Activated effector memory CD4-positive, alpha-beta T cell treated with anti-CD3 and anti-CD28 coated beads, Interleukin-2, amount 50 U/mL, for 16 hours (primary cell): Measurements from ENCODE around the gene MAP3K2.

Experiments
- DNase-seq: peaks from one replicate; pipeline ENCODE4 v3.0.0-alpha.2; 2020

MAP3K2 gene

DNA sequence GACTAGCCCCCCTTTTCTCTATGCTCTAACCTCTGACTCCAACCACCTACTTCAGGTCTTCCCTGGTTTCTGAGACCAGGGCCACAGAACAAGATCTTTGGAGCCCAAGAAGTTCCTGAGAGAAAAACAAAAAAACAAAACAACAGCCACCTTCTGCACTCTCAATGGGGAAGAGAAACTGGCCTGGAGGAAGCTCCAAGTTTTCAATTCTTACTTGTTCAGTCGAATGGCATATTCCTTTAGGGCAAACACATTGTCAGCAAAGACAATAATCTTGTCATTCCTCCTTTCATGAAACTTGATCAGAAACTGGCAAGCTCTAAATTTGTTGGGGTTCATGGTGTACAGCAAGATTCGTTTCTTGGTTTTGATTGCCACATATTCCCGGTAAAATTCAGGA is 108.8 kb downstream of the MAP3K2 start:
- DNase-seq: no peak

DNA sequence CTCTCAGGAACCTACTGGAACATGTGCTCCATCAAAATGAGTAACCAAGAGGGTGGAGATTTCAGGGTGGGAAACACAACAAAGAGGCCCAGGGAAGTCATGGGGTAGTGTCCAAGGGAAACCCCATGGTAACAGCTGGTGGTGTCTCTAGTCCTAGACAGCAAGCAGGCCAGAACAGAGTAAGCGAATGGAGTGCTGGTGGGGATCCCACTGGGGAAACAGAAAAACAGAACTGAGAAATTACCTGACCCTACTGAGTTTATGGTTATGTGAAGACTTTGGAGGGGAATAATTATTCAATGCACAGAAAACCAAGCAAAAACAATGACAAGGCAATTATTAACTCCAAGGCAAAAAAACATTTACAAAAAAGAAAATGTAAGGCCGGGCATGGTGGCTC is 110.7 kb downstream of the MAP3K2 start:
- no peak for DNase-seq

DNA sequence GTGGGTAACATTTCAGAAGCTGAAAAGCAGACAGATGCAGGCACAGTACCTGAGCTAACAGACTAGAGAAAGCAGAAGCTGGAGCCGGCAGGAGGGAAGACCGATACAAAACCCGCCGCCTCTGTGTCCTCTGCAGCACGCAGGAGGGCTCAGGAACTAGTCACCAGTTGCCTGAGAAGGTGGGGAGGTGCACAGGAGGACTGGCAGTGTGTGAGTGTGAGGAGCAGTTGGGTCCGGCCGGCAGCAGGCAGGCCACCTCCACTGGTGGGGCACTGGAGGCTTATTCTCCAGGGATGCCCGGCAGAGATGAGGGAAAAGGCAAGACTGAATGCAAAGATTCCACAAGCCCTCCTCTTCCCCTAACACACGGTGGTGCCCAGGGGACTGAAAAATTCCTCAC is 112.0 kb downstream of the MAP3K2 start:
- DNase-seq: no peak

DNA sequence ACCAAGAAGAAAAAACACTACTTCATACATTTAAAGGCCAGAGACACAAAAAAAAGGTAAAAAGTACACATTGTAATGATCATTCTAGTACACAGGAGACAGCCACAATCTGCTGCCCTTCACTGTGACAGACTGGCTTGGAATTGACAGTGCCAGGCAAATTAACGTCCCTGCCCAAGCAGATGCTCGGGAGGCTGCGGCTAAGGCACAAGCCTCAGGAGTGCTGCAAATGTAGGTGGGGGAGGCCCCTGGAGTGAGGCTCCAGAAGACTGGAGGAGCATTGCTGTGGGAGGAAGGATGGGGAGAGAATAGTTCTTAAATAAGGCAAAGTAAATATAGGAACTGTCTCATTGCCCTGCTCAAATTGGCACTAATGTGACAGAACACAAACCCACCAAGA is 112.4 kb downstream of the MAP3K2 start:
- no peak for DNase-seq

DNA sequence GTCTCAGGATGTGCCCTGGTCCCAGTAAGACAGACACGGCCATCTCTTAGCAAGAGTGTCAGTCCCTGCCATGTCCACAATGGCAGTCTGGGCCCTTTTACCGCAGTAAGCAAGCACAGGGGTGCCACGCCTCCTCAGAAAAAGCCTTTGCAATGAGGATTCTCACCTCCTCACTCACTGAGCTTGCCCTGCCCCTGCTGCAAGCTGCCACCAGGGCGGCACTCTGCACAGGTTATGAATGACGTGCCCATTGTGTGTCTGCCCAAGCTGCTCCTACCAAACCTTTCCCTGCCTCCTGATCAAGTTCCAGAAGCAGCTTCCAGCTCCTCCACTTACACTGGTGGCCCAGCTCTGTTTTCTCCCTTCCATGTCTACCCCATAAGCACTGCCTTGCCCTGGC is 117.1 kb downstream of the MAP3K2 start:
- no peak for DNase-seq

DNA sequence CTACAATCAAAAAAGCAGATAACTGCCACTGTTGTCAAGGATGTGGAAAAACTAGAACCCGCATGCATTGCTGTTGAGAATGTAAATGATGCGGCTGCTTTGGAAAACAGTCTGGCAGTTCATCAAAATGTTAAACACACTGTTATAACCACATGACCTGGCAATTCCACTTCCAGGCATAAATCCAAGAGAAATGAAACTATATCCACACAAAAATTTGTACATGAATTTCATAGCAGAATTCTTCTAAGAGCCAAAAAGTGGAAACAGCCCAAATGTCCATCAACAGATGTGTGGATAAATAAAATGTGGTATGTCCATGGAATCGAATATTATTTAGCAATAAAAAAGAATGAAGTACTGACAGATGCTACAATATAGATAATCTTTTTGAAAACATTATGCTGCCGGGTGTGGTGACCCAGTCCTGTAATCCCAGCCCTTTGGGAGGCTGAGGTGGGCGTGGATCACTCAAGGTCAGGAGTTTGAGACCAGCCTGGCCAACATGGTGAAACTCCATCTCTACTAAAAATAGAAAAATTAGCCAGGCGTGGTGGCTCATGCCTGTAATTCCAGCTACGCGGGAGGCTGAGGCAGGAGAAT is 125.9 kb downstream of the MAP3K2 start:
- DNase-seq: no peak

DNA sequence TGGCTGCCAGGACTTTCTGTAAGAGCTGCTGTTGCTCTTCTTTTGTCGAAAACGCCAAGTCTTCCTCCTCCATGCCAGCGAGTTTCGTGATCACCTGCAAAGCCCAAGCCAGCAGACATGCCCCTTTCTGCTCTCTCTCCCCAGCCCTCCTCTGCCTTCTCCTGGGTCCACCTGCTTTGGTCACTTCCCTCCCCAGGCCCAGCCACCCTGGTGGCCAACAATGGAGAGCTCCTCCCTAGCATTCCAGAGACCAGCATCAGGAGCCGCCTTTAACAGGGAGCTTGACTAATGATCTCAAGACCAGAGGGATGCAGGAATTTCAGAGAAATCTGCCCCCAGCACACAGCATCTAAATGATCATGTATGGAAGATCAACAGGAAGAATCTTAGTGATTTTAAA is 128.4 kb downstream of the MAP3K2 start:
- DNase-seq: no peak

DNA sequence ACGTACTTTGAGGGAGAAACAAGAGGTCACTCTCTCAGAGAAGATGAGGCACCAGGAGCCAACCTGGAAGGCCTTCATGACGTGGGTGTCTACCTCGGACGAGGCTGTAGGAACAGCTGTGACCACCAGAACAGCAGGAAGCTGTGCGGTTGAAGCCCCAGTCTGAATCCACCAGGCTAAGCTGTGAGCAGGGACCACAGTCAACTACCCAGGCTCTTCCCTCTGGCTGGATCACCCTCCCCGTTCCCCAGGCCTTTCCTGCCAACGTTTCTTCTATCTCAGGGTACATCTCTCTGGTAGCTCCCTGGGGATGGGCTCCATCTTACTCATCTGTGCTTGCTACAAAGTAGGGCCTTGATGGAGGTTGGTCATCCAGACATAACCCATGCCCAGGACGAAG is 130.9 kb downstream of the MAP3K2 start:
- DNase-seq: no peak

DNA sequence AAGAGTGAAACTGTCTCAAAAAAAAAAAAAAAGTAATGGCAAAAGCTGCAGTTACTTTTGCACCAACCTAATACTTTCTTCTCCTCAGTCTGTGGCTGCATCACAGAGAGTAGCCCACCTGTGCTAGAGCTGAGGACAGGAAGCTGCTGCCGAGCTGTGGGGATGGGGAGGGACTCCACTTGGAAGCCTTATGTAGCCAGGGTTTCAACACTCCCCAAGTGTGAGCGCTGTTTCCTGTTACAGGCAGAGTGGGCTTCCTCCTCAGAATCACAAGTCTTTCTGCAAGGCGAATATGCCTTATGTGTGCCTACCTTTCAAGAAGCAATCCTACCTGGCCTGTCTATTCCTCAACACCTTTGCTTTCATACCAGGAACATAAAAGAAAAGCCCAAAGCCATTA is 131.4 kb downstream of the MAP3K2 start:
- no peak for DNase-seq

DNA sequence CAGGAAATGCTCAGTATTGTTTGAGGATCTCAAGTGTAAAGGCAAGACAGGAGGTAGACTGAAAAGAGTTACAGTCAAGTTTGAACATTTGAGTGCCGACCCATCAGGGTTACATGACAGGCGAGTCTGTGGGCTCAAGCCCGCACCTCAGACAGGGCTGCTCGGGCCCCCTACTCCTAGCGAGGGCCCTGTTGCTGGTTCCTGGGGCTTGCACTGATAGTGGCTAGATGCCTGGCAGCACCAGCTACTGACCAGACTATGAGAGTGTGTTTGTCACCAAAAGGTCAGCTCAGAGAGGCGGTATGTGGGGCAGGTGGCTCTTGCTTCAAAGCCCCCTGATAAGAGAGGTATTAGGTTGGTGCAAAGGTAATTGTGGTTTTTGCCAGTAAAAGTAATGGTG is 132.1 kb downstream of the MAP3K2 start:
- no peak for DNase-seq

DNA sequence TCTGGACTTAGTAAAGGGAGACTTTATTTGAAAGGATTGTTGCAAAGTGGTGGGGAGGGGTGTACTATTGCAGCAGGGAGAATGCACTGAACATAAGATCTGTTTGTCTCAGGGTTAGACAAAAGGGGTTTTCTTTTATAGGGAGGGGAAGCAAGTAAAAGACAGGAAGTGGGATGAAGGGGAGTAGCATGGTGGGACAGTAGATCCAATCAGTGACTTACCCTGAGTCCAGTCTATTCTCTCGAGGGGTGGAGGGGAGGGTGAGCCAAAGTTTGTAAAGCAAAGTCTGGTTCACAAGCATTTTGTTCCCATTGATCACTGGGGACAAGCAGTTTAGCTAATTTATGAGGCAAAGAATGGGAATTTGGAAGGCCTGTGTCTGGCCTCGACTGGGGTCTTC is 132.6 kb downstream of the MAP3K2 start:
- DNase-seq: no peak

DNA sequence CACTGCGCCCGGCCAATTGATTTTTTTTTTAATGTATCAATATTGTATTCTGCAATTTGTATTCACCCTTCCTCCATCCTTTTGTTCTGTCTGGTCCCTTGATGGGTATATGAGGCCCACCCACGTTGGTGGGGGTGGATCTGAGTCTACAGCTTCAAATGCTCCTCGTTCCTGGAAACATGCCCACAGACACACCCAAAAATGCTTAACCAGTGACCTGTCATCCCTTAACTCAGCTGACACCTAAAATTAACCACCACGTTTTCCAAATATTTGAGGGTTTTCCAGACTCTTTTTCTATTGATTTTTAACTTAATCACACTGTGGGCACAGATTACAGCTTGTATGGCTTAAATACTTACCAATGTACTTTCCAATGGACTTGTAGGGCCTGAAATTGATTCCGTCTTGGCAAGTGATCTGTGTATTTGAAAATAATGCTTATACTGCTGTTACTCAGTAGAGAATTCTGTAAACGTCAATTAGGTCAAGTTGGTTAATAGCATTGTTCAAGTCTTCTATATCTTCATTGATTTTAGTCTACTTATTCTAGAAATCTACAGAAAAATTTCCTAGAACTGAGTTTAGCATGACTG is 133.3 kb downstream of the MAP3K2 start:
- DNase-seq: no peak
